DMS53 treated with DMSO at 0.1 percent for 48 hours (cell line): ENCODE data around the gene AIP.
A peak's percentile ranks its signal among the peaks of the same experiment; 100 is the strongest.

ENCODE experiments used
- DNase-seq: peaks from one replicate; lab custom pipeline; 2025; ENCODE audit not compliant: unreplicated experiment; lab: John Stamatoyannopoulos, UW

The AIP gene

DNA sequence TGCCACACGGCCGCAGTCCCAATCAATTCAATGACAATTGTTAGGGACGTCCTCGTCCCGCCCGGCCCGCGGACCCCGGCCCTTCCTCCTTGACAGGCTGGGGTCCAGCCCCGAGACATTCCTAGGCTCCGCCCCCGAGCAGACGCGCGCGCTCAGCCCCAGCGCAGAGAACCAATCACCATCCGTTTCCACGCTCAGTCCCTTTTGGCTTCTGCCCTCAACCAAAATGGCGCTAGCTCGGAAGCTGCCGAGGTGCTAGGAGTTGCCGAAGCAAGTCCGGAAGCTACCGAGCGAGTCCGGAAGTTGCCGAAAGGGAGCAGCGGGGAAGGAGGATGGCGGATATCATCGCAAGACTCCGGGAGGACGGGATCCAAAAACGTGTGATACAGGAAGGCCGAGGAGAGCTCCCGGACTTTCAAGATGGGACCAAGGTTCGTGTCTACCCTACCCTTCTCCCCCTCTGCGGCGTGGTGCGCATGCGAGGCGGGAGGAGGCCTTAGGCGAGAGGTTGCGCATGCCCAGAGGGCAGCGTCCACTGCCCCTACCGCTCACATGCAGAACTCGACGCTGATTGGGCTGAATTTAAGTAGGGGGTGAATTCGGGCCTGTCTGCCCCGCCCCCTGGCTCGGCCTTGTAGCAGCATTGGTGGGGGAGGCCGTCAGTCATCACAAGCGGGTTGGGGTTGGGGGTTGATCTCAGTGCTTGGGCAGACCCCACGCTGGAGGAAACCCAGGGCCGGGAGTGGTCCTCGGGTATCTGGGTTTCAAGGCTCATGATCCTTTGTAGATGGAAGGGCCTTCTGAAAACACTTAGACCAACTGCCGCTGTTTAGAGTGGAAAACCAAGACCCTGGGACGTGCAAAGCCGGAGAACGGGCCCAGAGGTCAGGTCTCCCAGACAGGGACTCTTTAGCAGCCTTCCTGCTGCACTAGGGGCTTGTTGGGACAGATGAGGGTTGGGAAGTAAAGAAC, at the start of gene AIP:
Gene AIP, plus strand, starts transcription at position 200 of the 972 bp plus-strand sequence. Its CDS starts 133 bp downstream, at position 333.
- peak; percentile 99 for DNase-seq

DNA sequence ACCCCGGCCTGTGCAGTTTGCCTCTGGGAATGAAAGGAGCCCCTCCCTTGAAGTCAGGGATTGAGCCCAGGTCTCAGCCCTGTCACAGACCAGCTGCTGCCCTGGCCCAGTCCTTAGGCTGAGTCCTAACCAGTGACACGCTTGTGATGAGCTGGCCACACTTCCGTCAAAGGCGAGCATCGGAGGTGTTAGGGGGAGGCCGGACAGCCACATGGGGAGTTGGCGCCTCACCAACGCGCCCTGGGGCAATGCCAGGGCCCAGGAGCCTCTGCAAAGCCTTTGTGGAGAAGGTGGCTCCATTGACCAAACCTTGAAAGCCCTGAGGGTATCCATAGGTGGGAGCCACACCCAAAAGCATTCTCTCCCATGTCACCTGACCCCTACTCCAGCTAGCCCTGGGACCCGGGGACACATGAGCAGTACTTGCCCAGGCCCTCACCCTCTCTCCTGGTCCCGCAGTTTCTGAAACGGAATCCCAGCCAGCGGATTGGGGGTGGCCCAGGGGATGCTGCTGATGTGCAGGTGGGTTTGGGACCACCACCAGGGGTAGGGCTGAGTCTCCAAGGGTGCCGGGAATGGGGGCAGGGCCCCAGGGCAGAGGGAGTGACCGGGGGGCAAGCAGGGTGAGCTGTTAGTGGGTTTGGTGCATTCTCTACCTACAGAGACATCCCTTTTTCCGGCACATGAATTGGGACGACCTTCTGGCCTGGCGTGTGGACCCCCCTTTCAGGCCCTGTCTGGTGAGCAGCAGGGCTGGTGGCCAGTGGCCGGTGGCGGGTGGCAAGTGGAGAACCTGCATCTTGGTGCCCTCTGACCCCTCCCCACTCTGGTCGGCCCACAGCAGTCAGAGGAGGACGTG, 49.1 kb upstream of the AIP start:
- DNase-seq, result no peak

DNA sequence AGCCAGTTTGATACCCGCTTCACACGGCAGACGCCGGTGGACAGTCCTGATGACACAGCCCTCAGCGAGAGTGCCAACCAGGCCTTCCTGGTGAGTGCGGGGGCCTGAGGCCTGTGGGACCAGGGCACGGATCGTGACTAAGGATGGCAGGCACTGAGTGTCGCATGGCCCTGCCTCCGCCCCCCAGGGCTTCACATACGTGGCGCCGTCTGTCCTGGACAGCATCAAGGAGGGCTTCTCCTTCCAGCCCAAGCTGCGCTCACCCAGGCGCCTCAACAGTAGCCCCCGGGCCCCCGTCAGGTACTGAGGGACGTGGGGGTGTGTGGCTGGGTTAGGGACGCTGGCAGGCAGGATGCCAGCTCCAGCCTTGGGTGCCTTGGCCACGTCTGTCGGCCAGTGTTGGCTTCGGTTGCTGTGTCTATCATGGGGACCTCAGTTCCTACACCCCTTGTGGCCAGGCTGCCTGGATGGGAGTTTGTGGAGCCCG, 48.4 kb upstream of the AIP start:
- no peak for DNase-seq

DNA sequence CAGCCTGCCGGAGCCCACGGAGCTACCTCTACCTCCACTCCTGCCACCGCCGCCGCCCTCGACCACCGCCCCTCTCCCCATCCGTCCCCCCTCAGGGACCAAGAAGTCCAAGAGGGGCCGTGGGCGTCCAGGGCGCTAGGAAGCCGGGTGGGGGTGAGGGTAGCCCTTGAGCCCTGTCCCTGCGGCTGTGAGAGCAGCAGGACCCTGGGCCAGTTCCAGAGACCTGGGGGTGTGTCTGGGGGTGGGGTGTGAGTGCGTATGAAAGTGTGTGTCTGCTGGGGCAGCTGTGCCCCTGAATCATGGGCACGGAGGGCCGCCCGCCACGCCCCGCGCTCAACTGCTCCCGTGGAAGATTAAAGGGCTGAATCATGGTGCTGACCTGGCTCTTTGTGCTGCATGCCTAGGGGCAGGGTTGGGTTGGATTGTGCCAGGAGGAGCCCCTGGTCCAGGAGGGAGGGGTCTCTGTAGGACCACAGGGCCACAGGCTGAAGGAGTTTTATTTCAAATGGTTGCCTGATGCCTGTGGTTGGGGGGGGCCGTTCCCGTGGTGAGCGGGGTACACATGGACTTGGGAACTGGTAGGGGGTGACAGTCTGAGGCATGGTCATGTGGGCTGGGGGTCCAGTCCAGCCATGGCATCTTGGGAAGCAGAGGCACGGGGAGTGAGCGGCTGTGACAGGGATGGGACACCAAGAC, 47.6 kb upstream of the AIP start:
- no peak for DNase-seq

DNA sequence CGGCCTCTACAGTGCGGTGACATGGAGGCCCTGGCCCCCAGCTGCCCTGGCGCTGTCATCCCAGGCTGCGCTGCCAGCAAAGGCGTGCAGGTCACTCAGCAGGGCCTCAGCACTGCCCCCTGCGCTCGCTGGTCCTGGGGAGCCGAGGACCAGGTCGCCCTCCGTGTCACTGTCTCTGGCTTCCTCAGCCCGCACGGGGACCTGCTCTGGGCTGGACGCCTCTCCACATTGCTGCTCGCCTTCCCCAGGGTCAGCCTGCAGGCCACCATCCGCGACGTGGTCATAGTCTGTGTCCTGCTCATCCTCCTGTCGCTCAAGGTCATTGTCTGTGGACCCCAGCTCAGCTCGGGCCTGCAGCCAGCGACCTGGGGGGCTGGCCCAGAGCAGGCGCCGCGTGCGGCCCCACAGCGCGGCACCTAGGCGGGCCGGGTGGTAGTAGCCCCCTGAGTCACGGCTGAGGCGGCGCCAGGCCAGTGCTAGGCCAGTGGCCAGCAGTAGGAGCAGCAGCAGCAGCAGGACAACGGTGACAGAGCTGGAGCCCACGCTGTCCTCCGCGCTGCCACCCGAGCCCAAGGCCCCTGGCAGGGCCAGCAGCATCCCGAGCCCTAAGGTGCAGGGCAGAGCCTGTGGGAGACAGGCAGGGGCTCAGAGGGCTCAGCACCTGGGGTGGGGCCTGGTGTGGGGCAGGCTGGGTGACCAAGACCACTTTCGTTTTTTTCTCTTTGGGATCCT, 46.9 kb upstream of the AIP start:
- DNase-seq, result no peak

DNA sequence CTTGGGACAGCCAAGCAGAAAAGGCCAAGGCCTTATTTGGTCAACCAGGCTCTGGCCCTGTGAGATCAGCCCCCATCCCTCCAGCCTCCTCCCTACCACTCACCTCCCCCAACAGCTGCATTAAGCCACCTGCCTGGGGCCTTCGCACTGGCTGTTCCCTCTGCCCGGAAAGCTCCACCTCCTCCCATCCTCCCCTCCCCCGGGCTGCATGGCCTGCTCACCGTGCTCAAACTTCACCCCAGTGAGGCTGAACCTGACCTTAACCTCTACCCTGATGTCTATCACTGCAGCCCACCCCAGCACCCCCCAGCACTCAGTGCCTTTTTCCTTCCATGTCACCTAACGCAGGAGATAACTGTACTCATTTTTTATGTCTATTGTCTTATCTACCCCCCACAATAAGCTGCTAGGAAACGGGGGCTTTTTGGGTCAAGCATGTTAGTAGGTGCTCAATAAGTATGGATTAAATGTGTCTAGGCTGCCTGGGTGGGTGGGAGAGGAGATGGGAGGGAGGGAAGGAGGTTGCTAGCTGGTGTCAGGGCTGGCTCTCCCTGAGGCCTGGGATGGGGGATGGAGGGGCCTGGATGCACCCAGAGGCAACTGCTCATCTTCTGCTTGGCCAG, 46.3 kb upstream of the AIP start:
- peak; percentile 31 for DNase-seq

DNA sequence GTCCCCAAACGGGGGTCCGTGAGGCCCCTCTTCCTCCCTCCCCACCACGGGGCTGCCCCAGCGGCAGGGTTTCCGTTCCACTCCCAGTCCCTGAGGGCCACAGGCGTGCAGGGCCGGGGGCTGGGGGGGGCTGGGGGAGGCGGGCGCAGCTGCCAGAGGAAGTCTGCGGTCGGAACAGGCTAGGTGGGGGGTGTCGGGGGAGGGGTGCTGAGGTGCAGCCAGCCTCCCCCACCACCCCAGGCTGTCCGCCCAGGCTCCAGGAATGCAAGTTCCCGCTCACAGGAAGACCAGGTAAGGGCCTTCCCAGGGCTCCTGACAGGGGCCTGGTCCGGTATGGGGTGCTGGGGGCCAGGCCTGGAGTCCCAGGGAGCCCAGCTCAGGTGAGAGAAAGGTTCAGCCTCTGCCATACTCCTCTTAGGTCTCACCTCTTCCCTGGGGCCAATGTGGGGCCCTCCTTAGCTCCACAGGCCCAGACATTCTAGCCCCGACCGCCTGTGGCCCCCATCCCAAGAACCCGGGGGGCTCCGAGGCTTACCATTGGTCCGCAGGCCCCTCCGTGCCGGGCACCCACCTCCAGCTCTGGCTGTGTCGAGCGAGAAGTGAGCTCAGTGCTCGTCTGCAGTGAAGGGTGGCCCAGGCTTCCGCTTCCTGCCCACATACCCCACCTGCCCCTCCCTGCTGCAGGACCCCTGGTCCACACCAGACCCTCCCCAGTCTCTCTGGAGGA, 45.6 kb upstream of the AIP start, which contains the start of gene PTPRCAP:
Gene PTPRCAP, minus strand, starts transcription at position 601 of the 727 bp plus-strand sequence. Its CDS starts 63 bp downstream, at position 538.
- DNase-seq, result no peak

DNA sequence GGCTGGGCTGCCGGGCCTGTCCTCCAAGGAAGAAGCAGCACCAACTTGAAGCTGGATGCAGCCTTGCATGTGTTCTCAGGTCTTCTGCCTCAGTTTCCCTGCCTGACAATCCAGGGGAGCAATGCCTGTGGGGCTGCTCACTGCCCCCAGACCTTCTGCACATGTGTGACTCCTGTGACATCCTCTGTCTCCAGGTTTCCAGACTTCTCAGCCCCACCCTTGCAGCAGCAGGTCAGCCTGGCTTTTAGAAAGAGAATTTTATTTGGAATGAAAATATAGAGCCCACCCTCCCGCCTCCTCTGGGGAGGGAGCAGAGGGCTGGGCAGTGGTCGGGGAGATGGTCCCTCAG, 45.0 kb upstream of the AIP start:
- DNase-seq, result no peak

DNA sequence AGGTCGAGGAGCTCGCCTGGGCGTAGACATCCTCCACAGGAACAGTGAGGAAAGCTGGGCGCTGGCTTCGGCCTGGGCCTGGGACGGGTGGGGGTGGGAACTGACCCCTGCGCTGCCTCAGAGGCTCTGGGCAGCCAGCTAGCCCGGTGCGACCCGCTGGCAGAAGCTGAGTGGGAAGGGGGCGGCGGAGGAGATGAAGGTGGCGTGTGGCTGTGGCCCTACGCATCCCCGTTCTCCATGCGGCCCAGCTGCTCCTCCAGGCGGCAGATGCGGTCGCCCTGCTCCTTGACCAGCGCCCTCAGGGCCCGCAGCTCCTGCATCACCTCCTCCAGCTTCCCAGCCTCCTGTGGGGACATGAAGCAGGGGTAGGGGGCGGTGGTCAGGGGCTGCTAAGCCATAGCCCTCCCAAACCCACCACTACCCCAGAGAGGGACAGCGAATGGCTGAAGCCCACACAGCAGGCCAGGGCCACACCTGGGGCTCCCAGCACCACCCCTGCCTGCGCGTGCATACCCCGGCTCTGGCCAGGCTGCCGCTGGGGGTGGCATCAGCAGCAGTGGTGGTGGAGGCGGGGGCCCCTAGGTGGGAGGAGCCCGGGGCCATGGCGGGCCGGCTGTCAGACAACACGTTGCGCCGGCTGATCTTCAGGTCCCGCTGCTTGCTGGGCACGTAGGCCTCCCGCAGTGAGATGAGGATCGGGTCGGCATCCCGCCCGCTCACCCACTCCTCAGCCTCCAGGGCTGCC, 44.5 kb upstream of the AIP start:
- no peak for DNase-seq

DNA sequence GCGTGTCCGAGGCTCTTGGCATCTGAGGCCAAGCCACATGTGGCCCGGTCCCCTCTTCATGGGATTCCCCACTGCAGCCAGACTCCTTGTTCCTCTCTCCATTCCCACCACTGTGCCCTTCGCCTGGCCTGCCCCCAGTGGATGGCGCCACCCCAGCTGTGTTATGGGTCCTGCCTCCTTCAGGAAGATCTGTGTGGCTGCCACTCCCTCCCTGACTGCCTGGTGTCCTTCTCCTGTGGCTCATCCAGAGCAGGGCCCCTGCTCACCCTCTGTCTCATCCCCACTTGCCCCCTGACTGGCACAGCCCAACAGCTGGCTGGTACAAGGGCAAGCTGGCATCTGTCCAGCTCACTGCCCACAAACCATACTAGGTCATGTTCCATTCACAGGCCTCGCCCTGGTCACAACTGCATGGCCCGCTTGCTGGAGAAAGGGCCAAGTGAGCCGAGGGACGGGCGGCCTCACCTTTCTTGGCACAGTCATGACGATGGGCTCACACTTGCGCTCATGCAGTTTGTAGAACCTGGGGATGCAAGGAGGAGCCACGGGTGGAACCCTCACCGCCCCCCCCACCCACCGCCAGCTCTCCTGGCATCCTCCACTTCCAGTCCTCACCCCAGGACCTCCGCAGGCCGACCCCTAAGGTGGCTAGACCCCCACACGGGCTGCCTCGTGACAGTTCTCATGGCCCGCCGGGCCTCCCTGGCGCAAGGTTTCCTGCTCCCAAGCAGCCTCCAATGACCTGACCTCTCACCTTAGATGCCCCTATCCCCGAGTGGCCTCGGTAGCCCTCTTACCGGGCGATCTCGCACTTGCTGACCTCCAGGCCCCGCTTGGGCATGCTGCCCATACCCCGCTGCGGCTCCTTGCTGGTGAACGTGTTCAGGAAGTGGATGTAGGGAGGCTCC, 43.3 kb upstream of the AIP start:
- peak; percentile 32 for DNase-seq

DNA sequence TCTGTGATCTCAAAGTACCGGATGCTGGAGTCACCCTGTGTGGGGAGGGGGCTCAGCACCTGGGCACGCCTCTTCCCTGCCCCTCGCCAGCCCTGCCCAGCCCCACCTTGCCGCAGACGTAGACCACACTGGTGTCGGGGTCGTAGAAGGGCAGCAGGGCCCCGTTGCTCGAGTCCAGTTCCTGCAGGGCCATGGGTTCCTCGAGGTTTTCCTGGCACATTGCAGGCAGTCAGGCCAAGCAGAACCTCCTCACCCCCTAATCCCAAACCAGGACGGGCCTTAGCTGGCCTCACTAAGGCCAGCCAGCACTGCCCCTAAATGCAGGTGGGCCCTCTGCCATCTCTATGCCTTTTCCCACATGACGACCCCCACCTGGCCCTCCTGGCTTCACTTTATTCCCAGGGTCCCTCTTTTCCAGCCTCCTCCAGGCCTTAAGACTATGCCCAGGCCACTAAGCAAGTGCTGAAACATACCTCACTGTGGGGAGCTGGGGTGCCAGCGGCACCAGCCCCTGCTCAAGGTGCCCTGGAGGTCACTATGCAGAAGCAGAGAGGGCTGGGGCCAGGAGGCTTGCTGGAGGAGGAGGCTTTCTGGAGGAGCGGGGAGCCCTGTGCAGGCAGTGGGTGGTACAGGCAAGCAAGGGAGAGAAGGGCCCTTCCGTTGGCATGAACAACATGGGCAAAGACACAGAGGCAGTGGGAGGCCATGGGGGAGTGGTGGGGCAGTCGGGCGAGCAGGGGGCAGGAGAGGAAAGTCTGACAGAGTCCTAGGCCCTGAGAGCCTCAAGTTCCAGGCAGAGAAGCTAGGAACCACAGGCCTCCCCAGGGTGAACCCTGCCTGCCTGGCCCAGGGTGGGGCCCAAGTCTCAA, 42.4 kb upstream of the AIP start:
- no peak for DNase-seq

DNA sequence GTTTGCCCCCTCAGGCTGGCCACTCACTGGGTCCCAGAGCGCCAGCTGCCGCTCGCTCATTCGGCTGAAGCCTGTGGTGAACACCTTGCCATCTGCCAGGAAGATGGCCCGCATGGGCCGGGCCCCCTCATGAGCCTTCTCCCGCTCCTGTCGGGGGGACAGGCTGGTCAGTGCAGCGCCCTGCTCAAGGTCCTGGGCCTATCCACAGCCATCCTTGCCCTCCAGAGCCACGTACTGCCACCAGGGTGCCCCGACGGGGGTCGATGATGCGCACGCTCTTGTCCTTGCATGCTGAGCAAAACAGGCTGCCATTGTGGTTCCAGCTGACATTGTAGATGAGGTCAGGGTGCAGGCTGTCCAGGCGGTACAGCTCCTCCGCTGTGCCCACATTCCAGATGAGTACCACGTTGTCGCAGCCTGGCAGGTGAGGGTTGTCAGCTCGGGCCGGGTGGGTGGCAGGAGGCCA, 41.7 kb upstream of the AIP start:
- DNase-seq, result no peak

DNA sequence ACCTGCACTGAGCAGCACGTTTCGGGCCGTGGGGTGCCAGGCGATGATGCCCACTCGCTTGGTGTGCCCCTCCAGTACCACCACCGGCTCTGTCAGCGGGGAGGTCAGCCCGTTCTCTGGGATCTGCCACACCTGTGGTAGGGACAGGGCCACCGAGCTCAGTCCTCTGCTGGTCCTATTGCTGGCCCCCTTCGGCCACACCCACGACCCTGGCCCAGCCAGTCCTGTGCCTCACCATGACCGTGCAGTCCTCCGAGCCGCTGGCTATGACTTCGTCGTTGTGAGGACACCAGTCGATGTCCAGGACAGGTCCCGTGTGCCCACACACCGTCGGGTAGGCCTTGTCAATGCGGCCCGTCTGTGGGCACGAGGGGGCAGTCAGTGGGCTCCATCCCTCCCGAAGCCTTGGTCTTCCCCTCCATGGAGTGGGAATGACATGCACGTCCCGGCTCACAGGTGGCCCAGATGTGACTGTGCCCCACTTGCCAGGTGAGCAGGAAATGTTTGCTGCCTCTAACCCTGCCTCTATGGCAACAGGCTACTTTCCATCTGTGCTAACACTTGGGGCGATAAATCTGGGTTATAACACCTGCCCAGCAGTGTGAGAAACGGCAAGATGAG, 41.0 kb upstream of the AIP start:
- DNase-seq, result no peak

DNA sequence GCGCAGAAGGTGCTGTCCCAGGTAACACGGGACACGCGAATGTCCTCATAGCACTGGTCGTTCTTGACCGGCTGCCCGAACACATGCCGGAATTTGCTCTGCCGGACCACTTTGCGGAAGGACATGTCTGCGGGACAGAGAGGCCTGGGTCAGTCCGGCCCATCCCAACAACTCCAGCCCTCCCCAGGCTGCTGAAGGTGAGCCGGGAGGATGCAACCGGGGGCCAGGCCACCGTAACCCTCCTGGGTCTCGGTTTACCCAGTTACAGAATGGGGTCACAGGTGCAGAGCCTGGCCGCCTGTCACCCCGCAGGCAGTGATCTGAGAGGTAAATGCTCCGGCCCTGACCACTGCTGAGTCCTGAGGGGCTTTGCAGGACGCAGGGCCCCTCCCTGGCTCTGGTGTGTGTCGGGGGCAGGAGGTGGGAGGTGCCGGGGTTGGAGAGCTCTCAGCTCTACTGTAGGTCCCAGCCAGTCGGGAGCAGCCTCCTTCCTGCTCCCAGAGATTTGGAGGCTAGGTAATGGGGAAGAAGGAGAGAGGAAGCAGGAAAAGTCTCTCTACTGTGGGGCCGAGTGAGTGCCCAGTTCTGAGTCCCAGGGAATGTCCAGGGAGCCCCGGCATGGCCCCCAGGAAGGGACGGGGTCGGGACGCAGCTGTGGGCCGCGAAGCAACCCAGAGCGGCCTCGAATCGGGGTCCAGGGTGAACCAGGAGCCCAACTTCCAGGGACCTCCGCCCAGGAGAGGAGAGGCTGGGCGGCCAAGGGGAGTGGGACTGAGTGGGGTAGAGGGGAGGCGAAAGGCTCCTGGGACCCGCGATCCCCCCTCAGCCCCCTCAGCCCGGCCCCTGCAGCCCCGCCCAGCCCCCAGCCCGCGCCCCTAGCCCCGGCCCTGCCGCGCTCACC, 40.1 kb upstream of the AIP start:
- no peak for DNase-seq

DNA sequence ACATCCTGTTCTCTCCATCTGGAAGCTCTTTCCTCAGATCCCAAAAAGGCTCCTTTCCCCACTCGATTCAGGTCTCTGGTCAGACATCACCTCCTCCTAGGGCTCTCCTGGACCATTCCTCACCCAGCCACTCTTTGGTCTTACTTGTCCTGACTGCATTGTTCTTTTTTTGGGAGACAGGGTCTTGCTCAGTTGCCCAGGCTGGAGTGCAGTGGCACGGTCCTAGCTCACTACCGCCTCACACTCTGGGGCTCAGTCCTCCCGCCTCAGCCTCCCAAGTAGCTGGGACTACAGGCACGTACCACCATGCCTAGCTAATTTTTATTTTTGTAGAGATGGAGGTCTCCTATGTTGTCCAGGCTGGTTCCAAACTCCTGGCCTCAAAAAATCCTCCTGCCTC, 37.3 kb upstream of the AIP start:
- no peak for DNase-seq
